Testis (tissue), 2 donors: ENCODE measurements around the gene CSRNP3.

ENCODE experiments used
- CTCF ChIP-seq, 3 experiments: fragments of 450-650 bp in 2 of 3; fragments of 200-600 bp in 1 of 3; sonication (generic) in 1 of 3; IDR thresholded peaks; one replicate each; pipeline ENCODE4 v1.5.1; 2016 to 2019; ENCODE audit warnings: antibody characterized with exemption in 3 of 3, mild to moderate bottlenecking in 2 of 3, moderate library complexity in 1 of 3
- POLR2A ChIP-seq: fragments of 450-650 bp; IDR thresholded peaks from one replicate; pipeline ENCODE4 v1.6.1; 2017; ENCODE audit warnings: antibody characterized with exemption, mild to moderate bottlenecking, moderate library complexity

- no peak for TF ChIP-seq CTCF (IDR thresholded peaks at IDR 0.05)
- no peak for TF ChIP-seq POLR2A
Observed at GRCh38 chr2:165651233-165651632, 181.7 kb downstream of the CSRNP3 start.
